NCI-H2196 treated with DMSO at 0.1 percent for 48 hours (cell line): ENCODE data around the gene PRDM4.

ENCODE experiments used
- DNase-seq: peaks from one replicate; lab custom pipeline; 2025; ENCODE audit not compliant: unreplicated experiment; lab: John Stamatoyannopoulos, UW

Gene PRDM4, protein sequence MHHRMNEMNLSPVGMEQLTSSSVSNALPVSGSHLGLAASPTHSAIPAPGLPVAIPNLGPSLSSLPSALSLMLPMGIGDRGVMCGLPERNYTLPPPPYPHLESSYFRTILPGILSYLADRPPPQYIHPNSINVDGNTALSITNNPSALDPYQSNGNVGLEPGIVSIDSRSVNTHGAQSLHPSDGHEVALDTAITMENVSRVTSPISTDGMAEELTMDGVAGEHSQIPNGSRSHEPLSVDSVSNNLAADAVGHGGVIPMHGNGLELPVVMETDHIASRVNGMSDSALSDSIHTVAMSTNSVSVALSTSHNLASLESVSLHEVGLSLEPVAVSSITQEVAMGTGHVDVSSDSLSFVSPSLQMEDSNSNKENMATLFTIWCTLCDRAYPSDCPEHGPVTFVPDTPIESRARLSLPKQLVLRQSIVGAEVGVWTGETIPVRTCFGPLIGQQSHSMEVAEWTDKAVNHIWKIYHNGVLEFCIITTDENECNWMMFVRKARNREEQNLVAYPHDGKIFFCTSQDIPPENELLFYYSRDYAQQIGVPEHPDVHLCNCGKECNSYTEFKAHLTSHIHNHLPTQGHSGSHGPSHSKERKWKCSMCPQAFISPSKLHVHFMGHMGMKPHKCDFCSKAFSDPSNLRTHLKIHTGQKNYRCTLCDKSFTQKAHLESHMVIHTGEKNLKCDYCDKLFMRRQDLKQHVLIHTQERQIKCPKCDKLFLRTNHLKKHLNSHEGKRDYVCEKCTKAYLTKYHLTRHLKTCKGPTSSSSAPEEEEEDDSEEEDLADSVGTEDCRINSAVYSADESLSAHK

DNA sequence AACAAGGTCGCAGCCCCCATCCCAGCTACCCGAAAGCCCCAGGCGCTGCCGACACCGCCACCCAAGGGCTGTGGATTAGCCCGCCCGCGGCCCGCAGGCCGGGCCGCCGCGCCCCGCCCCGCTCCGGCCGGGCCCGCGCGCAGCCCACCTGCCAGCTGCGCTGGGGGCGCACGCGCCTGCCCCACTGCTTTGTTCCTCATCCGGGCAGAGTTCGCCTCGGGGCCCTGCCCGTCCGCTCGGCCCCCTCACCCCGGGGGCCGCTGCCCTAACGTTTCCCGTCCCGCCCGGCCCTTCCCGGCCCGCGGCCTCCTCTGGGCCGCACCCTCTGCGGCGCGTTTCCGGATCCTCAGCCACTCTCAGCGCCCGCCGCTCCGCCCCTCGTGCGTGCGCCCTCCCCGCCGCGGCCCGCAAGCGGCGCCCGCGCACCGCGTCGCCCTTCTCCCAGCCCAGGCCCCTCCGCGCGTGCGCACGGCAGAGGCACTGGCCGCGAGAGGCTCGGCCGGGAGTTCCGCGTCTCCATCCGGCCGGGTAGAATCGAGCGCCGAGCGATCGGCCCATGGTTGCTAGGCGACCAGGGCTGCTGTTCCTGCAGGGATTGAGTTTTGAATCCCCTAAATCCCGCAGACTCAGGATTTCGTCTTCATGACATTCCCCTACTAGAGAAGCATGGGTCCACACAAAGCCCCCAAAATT lies at the start of gene PRDM4:
Gene PRDM4, minus strand, starts transcription at position 329 of the 693 bp plus-strand sequence. CDS start 622 bp downstream, outside the sequence.
- peak; percentile 88 for DNase-seq

DNA sequence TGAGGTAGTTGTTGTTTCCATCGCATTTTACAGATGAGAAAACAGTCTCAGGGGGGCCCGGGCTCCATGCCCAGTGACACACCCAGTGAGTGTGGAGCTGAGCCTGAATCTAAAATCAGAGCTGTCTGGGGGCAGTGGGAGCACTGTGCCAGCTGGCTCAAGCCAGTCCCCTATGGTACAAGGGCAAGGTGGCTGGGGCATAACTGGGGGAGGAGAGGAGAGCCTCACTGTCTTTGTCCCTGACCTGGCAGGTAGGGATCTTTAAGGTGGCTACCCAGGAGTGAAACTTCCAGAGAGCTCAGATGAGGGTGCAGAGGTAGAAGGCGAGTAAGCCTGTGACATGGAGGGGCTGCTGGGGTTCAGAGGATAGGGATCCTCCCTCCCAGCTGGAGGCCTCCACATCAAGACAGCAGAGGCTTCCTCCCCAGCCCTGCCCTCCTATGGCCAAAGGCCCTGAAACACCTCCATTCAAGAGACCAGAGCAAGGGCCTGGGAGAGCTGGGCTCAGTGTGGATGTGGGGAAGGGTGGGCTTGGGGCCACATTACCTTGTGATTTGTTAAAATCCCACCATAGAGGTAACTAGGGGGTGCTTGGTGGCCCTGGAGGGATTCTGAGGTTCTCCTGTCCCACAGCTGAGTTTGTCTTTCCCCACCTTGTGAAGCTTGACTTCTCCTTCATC lies 46.7 kb upstream of the PRDM4 start:
- DNase-seq: no peak

DNA sequence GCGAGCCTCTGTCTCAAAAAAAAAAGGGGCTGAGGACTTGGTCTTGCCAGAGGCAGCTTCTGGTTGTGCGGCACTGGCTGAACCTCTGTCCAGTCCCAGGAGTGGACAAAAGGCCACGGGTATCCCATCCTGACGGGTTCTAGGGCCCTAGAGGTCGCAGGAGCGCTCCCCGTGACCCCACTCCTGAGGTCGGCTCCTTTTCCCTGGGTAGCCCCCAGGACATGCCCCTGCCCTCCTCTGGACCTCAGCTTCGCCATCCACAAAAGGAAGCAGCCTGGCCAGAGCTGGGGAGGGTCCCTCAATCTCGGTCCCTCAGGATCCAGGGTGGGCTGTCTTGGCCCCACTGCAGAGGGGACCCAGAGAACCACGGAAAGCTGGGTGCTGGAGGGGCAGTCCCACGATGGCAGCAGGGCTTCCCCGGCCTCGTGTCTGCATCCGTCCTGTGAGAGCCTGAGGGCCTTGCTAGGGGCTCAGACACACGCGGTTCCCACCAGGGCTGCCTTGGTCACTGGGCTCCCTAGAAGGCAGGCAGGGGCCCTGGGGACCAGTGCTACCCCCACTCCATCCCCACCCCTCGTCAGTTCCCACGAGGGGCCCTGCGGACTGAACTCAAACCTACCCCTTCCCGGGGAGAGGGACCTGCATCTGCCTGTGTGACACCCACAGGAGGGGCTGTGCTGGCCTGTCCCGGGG lies 44.7 kb upstream of the PRDM4 start:
- no peak for DNase-seq

DNA sequence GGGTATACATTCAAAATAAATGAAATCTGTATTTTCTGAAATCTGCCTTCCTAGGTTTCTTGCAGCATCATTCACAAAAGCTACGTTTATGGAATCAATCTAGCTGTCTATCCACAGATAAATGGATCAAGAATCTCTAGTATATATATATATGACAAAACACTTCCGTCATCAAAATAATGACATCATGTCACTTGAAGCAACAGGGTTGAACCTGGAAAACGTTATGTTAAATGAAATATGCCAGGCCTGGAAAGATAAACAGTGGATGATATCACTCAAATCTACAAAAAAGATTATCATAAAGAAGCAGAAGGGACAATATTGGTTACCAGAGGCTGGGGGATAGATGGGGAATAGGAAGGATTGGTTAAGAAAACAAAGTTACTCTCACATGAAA lies 42.2 kb upstream of the PRDM4 start:
- DNase-seq: no peak

DNA sequence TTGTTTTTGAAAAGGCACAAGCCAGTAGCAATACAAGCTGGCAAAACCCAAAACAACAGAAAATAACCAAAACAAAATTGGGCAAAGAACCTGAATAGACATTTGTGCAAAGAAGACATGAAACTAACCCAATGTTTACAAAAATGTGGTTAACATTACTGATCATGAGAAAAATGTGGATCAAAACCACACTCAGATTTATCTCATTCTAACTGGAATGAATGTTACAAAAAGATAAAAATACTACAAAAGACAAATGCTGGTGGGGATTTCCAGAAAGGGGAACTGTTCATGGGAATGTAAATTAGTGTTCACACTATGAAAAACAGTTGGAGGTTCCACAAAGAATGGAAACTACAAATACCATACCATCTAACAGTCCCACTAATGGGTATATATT lies 40.2 kb upstream of the PRDM4 start:
- no peak for DNase-seq

DNA sequence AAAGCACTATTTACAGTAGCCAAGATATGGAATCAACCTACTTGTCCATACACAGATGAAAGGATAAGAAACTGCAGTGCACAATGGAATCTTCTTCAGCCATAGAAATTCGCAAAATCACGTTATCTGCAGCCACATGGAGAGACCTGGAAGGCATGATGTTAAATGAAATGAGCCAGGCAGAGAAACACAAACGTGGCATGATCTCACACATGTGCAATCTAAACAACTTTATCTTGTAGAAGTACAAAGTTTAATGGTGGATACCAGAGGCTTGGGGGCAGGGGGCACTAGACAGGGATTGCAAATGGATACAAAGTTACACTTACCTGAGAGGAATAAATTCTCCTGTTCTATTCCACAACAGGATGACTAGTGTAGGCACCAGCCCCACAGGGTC lies 37.6 kb upstream of the PRDM4 start:
- DNase-seq: no peak

DNA sequence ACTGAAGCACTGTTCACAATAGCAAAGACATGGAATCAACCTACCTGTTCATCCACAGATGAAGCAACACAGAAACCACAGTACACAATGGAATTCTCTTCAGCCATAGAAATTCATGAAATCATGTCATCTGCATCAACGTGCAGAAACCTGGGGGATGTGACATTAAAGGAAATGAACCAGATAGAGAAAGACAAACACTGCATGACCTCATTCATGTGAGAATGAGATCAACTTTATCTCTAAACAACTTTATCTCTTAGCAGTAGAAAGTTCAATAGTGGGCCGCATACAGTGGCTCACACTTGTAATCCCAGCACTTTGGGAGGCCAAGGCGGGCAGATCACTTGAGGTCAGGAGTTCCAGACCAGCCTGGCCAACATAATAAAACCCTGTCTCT lies 33.5 kb upstream of the PRDM4 start:
- DNase-seq: no peak

DNA sequence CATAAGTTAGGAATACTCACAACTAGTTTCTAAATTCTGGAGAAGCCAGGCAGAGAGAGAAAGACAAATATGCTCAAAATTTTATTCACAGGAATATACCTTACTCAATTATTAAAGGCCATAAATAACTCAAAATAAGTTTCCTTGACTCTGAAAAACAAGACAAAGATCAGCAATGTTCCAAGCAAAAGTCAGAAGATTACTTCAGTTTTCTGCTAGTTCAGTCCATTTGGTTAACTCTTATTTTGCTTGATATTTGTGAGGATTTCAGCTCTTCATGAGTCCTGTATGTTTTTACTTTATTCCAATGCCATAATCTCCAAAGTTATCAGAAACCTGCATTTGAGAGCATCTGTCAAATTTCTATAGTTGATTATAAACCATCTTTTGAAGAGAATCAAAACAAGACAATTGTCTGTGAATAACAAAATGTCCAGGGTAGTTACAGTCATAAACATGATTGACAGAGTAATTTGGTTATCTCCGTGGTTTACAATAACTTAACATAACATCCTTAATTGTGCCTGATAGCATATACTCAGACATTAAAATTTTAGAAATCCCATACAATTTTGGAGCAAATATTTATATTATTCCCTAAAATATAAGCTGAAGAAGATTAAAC lies 30.6 kb upstream of the PRDM4 start:
- no peak for DNase-seq

DNA sequence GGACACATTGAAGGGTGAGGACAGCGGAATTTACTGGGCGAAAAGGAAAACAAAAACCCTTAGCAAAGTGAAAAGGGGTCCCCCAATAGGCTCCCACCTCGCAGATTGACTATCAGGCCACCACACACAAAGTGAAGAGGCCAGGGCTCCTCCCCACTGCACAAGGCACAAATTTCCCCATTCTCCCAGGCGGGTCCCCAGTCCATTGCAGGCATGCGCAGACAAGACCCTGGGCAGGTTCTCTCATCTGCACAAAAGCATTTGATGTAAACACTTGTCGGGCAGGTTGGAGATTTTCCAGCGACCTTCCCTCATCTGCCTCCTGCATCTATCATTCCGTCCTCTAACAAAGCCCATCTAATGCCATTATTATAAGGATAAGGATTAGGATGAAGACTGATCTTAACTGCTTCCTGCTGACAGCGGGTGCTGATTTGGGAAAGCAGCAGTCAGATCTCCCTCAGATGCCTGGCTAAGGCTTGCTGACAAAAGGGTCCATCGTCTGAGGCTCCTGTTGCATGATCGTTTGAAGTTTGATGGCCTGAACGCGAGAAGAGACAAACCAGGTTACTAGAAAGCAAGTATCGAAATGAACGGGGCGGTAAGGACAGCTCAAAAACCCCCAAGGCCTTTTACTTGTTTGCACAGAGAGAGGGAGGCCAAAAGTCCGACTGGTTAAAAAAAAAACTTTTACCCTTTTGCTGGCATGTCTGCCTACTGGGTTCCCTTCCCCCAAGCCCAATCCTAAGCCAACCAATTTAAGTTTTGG lies 27.9 kb upstream of the PRDM4 start:
- DNase-seq: no peak

DNA sequence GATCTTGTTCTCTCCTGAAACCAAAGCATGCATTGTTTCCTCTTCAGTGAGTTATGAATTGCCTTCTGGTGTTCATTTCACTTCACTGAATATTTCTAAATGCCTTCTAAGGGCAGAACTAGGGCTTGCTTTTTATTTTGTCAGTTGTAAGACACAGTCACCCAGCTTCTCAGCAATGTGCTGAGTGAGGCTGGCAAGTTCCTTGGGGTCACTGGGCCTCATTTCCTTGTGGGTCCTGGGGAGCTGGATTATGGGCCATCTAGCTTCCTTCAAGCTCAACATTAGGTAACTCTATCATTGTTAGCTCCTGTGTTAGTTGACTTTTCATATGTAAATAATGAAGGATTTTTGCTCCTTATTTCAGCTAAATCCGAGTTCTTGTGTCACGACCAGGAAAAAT lies 27.3 kb upstream of the PRDM4 start:
- no peak for DNase-seq

DNA sequence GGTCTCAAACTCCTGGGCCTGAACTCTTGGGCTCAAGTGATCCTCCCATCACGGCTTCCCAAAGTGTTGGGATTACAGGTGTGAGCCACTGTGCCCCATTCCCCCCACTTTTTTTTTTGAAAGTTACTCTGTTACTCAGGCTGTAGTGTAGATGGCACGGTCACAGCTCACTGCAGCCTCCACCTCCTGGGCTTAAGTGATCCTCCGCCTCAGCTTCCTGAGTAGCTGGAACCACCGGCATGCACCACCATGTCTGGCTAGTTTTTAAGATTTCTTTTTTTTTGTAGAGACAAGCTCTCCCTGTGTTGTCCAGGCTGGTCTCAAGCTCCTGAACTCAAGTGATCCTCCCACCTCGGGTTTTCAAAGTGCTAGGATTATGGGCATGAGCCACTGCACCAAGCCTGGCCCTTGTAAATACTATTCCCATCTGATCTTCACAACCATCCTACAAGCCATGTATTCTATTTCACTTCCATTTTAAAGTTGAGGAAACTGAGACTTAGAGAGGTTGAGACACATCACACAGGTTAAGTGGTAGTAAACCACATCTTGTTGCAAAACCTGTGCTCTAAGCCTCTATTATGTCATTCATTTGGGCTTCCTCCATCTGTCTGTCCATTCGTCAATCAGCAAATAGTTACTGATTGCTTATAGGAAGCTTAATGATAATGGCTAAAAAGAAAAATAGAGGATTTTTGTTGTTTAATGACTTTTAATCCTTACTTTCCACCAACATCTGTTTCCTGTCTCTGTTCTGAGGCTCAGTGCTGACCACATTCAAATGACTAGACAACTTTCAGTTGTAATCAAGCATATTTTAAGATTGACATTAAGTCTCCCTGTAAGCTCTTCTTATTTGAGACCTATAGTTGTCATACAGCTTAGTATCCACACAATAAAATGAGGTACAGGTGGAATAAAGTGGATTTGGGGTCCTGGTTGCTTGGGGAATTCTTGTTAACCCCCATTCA lies 22.8 kb upstream of the PRDM4 start:
- DNase-seq: no peak

DNA sequence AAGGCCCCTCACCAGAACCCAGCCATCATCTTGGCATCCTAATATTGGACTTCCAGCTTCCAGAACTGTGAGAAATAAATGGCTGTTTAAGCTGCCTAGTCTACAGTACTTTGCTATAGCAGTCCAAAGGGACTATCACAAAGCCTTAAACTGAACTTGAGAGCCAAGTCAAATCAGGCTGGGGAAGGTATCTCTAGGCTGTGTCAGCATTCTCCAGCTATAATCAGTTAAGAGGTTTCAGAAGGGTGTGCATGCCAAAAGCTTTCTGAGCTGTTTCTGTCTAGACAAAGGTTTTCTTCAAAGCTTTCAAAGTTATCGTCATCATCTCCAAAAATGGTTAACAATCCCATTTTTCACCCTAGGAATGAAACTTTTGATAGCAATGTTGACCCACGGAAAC lies 21.1 kb upstream of the PRDM4 start:
- DNase-seq: no peak

DNA sequence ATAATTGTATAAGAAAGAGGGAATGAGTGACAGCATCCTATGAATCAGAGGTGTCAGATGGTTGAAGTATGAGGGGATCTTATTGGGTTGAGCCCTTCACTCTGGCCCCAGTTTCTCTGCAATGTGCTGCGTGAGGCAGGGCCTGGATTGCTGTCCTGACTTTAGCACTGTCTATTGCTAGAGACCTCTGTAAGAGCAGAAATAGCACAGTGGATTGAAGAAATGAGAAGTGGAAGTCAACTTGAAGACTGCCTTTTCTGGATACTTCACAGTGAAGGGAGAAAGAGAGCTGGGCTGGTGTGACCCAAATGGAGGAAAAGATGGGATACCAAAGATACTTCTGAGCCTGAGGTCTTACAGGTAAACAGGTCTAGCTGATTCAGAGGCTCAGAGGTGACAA lies 19.4 kb upstream of the PRDM4 start:
- no peak for DNase-seq

DNA sequence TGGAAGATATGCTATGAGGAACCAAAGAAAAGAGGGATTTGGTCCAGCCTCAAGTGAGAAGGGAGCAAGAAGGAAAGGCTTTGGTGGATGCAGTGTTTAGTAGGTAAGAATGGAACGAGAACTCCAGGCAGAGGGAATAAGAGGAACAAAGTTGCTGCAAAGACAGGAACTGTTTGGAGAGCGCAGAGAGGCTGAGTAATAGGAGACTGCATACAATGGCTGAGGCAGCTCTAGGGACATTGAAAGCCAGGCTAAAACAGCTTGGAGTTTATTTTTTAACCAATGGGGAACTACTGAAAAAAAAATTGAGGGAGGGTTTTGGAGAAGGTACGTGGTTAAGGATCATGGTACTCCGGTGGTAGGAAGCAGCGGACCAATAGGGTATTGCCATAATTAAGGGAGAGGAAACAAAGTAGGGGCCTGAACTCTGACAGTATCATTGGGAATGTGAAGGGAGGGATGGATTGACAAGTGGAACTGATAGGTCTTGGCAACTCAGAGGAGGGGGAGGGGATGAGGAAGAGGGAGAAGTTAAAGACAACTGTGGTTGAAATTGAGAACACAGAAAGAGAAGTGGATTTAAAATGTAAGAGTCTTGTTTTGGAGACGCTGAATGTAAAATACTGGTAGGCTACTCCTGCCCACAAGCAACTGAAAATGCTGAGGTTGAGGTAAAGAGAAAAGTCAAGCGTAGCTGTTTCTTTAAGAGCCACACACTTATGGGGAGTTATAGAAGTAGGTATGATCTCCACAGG lies 18.3 kb upstream of the PRDM4 start:
- DNase-seq: no peak

DNA sequence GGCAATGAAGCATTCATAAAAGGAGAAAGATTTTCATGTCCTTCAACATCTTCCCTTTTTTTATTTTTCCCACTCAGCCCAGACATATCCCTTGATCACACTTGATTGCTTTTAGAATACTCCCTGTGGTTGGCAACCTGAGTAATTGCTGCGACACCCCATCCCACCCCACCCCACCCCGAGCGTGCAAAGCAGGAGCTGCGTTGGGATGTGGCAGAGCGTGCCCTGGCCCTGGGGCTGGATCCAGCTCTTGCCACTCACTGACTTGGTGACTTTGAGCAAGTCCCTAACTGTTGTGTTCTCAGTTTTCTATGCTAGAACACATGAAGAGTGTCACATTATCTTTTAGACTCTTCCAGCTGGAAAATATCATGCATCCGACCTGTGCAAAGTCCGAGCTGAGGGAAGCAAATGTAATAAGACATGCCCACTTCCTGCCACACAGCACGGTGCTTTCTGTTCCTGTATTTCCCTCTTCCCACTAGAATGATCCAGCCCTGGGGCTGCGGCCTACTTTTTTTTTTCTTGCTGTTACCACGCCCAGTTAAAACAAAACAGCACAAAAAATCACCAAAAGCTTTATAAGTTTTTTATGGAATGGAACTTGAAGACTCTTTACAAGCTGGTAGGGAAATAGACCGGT lies 17.6 kb upstream of the PRDM4 start:
- DNase-seq: no peak

DNA sequence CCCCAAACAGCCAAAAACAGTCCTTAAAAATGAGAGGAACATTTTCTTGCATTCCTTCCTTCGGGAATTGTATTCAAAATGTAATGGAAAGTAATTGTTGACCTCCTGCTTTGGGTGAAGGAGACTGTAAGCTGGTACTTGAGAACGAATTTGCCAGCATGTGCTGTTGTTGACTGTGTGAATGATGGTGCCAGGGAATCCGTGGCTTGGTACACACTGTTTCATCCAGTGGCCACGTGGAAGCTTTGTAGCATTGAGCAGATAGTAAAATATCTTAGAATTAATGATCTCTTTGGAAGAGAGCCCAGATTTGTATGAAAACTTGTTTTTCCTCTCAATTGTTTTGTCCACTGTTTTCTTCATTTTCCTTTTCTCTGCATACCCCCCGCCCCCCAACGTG lies 15.2 kb upstream of the PRDM4 start:
- DNase-seq: no peak

DNA sequence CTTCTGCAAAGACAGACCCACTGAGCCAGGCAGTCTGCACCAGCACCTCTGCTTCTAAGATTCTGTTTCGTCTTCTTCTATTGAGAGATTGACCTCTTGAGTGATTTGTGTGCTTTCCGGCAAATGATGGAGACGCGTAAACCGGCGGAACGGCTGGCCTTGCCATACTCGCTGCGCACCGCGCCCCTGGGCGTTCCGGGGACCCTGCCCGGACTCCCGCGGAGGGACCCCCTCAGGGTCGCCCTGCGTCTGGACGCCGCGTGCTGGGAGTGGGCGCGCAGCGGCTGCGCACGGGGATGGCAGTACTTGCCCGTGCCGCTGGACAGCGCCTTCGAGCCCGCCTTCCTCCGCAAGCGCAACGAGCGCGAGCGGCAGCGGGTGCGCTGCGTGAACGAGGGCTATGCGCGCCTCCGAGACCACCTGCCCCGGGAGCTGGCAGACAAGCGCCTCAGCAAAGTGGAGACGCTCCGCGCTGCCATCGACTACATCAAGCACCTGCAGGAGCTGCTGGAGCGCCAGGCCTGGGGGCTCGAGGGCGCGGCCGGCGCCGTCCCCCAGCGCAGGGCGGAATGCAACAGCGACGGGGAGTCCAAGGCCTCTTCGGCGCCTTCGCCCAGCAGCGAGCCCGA lies 14.3 kb upstream of the PRDM4 start:
- DNase-seq: no peak
